ENCODE results near the gene OTOF.

OTOF gene

DNA sequence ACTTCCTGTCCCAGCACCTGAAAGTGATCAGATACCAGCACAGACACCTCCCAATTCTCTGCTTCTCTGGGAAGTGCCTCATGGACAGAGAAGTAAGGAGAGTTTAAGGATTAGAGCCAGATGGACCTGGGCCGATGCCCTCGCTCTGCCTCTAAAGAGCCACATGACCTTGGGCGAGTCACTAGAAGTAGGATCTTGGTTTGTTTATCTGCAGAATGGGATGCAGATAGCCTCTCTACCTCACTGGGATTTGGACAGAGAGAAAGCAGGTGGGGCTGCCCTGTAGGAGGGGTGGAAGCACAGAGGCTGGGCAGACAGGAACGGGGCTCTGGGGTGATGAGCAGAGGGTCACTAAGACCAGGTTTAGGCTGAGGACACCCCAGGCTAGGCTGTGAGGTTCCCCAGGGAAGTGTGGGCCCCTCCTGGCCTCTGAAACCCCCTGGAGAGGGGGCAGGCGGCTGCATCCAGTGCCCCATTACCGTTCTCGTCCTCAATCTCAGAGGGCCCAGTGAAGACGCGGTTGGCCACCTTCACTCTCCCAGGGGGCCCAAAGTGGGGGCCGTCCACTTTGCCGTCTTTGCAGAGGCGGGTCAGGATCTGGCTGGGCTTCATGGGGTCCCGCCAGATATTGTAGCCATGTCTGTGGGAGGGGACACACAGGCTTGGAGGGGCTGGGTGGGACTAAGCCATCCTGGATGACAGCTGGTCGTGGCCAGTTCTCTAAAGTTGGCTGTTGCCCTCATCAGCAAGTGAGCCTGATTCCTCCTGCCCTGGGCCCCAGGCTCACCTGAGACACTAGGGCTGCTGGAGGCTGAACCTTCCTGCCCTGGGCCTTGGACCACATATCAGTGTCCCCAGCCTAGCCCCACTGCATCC, 13.3 kb downstream of the OTOF start:
- no peak for DNase-seq (ENCODE audit: low read depth)

DNA sequence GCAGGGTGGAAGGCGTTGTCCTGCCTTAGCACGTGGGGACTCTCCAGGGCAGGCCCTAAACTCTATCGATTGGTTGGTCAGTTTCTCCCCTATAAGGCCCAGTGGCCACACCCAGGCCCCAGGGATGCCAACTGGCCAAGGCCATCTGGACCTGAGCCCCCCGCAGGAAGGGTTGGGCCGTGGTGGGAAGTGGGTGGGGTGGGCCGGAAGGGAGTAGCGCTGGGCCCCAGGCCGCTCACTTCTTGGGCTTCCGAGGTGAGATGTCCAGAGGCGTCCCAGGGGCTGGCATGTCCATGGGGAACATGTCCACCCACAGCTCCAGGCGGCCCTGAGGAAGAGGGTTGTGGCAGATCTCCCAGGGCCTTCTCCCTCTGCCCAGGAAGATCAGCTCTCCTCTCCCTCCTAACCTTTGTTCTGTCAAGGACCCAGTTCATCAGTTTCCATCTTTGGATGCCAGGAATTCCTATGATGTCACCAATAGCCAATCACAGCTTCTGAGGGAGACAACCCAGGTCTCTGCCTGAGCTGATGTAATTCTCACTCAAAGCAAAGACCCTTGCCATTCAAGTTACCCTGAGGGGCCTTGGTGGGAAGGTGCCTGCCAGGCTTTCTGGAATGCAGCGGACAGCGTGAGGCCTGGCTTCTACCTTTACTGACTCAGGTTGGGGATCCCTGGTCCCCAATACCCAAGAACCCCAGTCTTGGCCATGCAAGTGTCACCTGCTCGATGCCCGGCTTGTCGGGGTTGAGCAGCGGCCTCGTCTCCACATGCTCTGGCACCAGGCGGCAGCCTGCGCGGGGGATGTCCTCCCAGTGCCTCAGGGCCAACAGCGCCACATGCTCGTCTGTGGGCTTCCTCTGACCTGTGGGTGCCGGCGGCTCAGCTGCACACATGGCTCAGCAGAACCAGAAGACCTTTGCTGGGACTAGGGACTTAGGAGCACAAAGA, 14.4 kb downstream of the OTOF start:
- no peak for DNase-seq (ENCODE audit: low read depth)

DNA sequence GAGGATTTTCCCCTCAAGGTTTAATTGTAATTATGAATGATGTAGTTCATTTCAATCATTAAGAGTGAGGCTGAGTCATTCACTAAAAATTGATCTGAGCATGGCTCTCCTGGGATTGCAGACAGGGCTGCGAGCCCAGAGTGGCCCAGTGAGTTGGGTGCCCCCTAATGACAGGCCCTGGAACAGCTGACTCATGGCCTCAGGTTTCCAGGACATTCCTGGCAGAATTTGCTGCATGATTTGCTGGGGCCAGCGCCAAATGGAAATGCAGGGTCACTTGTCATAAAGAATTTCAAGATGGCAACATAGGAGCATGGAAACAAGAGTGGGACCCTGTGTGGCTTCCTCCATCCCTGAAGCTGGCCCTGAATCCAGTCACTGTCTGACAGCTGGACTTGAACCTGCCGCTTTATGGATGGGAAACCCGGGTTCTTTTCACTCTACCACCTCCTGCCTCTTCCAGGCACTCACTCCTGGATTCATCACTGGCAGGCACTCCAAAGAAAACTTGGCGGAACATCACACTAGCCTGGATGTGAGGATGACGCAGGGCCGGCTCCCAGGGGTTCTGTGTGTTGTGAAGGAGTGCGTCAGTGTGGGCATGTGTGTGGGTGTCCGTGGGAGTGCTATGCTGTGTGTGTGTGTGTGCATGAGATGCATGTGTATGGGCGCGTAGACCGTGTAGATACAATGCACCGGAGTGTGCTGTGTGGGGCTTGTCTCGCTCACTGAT, 15.2 kb downstream of the OTOF start:
- DNase-seq (ENCODE audit: low read depth): peak; percentile 77

DNA sequence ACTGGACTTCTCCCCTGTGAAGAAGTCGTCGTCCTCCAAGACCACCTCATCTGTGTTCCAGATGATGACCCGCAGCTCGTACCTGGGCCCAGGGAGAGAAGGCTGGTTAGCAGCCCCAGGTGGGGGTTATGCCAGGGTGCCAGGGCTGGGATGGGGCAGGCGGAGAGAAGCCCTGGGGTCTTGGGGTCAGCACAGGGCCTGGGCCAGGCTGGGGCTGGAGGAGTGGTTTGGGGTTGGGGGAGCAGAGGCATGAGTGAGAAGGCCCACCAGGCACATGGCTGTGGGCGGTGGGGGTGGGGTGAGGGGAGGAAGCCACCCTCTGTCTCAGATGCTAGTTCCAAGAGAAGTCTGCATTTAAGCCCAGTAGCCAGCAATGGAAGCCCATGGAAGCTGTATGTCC, 15.8 kb downstream of the OTOF start:
- DNase-seq (ENCODE audit: low read depth): no peak

DNA sequence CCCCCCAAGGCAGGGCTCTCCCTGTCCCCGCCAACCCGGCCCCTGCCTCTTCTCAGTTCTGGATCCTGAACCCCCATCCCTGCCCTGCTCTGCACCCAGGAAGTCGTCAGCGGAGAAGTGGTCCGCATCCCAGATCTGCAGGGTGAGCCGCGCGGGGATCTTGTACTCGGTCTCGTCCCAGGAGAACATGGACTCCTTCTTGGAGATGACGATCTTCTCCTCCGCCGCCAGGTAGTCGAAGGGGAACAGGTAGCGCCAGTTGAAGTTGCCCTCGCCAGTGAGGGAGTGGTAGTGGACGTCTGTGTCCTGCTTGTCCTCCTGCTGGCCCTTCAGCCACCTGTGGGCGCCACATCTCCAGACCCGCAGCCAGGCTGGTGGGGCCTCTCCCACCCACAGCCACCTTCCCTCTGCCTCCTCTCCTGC, 16.3 kb downstream of the OTOF start:
- DNase-seq (ENCODE audit: low read depth): no peak

DNA sequence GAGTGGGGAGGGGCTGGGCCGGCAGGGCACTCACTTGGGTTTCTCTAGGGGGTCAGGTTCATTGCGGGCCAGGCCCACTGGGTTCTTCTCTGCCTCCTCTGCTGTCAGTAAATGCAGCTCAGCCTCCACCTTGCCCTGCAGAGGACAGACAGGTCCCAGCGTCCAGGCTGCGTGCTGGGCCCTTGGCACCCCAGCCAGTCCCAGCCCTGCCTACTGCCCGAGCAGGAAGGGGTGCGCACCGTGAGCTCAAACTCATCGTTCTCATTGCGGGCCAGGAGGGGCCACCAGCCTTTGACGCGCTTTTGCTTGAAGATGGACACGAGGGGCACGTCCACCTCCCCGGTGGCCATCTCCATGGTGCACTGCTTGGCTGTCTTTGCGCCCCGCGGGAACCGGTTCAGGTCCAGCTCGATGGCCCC, 17.3 kb downstream of the OTOF start:
- no peak for DNase-seq (ENCODE audit: low read depth)

DNA sequence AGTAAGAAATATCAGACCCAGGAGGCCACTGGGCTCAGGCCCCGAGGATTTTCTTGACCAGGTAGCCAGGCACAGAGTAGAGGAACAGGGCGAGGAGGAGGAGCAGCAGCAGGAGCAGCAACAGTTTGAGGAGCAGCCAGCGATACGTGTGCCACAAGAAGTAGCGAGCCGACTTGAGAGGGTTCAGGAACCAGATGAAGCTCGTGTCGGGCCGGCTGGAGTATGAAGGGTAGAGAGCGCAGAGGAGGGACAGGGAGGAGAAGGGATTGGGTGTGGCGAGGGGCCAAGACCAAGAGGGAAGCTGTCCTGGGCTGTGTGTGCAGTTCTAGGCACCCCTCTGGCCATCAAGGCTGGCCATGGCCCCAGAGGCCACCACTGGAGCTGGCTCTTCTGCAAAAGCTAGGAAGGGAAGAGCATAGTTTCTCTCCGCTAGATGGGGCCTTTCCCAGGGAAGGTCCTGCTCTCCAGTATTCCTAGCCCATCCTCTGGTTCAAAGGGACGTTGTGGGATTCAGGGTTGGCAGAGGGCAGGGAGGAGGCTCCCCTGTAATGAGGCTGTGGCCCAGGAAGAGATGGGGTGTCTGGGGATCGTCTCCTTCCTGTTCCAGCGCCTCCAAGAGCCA, 17.8 kb downstream of the OTOF start:
- no peak for DNase-seq (ENCODE audit: low read depth)

DNA sequence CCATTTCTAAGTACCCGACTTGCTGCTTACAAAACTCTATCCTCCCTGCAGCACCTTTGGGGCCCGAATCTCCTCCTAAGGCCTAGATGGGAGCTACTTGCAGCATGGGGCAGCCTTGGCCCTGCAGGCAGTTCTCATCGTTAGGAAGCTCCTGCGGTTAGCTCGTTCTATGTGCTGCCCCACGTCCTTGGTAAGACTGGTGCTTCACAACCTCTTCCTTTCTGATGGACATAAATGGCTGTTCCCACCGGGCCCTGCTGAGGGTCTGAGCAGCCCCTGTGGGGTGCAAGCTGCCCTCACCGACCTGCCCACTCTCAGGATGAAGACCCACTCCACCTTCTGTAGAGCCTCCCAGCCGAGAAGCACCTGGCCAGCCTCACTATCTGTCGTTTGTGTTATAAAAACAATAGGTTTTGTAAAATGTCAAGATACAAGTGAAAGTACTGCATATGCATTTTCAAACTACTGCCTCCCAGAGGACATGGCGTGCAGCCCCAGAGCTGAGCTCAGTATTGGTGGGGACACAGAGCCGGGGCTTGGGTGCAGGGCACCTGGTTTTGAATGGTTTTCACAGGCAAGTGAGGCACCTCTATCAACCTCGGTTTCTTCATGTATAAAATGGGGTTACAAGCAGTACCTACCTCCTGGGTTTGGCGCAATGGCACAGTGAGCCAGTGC, 19.4 kb downstream of the OTOF start:
- DNase-seq (ENCODE audit: low read depth): no peak

DNA sequence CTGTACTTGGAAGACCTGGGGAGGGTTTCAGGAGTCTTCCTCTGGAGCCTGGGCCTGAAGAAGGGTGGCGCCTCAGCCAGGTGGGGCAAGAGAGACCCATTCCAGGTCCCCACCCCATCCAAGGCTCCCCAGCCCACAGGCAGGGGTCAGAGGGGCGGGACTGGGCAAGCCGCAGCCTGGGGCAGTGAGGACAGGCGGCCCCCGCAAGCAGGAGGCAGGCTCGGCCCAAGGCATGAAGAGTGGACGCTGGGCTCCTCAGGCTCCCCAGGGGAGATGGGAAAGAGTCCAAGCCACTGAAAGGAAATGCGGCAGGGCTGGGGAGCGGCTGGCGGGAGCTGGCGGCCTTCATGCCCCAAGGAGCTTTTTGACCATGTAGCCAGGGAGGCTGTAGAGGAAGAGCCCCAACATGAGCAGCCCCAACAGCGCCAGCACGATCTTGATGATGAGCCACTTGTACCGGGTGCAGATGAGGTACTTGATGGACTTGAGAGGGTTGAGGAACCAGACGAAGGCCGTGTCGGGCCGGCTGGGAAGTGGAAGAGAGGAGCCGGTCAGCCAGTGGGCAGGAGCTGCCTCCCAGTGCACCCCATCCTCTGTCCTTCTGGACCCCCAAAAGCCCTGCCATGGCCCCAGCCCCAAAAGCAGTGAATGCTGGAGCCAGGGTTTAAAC, 20.1 kb downstream of the OTOF start:
- DNase-seq (ENCODE audit: low read depth): no peak

DNA sequence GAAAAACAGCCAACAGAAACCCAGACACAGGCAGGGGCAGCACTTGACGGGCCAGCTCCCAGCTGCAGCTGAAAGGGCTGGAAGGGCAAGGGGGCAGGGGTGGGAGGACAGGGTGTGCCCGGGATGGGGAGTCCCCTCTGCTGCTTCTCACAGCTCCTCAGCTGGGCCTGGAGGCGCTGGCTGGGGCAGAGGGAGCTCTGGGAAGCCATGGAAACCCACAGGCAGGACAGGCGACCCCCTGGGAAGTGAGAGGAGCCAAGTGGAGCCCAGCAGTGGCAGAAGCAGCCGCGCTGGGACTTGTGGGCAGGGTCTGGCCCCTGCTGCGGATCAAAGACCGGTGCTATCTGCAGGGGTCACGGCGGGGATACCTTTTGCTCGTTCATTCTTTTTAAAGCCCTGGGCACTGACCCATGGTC, 20.7 kb downstream of the OTOF start:
- DNase-seq (ENCODE audit: low read depth): no peak

DNA sequence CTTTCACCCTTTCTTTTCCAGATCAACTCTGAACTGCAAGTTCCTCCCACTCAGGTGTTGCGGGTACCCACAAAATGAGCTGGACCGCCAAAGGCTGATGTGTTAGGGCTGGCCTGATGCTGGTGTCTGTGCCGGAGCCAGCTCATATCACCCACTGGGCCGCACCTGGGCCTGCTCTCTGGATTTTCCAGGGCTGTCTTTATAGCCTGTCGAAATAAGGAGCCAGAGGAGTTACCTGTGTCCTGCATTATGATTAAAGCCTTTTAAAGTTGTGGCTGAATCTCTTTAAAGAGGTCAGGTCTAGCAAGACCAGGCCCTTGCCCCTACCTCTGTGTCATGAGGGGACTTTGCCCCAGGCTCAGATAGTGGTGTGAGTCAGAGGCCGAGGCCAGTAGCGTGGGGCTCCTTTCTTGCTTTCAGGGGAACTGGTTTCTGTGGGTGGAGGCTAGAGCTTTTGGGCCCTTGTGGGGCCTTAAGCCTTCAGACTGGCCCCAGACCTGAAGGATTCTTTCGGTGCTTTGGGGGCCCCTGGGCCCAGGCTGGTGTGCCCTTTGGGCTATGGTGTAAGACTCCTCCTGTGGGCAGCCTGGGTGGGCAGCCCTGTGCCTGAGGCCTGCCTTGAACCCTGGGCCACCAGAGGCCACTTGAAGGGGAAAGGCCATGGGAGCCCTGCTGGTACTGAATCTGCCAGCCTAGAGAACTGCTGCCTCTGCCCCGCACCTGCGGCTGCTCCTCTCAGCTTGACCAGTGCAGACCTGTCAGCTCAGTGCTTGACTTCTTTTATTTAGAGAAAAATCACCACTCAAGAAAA, 21.3 kb downstream of the OTOF start:
- no peak for DNase-seq (ENCODE audit: low read depth)

DNA sequence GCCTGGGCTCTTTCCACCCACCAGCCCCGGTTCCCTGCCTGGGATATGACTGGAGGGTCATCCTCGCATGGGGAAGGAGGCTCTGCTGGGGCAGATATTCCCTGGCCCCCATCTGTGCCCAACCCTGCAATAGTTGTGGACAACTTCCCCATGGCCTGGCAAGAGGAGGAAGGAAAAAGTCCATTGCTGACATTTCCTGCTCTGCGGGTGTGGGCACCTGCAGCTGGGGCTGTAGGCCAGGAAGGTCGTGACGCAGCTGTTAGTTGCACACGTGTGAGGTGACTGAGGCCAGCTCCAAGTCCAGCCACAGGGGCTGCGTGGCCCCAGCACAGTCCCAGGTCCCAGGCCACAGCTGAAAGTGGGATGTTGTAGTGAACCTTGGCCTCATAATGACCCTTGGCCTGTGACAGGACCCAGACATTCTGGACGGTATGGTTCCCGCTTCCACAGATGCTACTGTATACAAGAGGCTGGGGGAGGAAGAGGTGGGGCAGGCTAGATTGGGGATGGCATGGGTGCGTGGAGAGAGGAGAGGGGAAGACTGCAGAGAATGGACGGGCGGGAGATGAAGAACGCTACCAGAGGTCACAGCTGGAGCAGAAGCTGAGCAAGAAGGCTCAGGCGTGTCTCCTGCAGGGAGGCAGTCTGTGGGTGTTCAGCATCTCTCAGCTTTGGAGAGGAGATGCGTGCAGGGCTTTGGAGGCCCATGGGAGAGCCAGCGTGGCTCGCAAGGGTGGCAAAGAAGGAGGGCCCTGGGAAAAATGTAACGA, 22.1 kb downstream of the OTOF start:
- no peak for DNase-seq (ENCODE audit: low read depth)

DNA sequence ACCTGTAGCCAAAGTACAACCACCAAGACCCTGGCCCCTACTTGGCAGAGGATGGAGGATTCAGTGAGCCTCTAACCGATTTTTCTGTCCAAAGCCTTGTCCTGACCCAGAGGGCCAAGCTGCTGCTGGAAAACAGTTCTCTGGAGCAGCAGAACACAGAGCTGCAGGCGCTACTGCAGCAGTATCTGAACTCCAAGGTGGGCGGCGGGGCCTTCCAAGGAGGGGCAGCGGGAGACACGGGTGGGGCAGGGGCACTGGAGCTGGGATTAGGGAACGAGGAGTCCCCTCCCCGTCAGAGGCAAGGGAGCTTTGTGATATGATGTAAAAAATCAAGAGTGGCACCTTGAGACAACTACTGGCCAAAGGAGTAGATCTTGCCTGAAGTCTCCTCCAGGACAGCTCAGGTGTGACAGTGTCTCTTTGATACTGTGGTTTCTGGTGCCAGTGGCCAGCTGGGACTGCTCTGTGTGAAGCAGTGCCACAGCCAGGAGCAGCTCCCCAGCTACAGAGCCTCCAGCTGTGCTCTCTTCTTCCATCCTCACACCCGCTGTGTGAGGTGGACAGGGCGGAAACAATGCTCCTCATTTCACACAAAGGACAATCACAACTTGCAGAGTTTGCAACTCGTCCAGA, 22.8 kb downstream of the OTOF start:
- DNase-seq (ENCODE audit: low read depth): no peak

DNA sequence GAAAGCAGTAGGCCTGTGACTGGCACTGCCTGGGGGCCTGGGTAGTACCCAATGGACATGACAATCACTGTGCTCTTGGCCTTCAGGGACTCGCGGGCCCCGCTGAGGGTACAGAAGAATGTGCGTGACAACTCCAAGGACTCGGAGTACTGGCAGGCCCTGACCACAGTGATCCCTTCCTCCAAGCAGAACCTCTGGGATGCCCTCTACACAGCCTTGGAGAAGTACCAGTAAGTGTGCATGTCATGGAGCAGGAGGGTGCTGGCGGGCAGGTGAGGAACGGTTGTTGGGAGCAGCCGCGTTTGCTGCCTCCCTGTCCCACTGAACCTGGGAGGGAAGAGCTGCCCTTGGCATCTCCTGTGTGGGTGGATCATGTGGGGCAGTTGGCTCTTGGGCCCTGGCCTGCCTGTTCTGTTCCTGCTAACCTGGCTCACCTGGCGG, 23.3 kb downstream of the OTOF start:
- DNase-seq (ENCODE audit: low read depth): no peak

DNA sequence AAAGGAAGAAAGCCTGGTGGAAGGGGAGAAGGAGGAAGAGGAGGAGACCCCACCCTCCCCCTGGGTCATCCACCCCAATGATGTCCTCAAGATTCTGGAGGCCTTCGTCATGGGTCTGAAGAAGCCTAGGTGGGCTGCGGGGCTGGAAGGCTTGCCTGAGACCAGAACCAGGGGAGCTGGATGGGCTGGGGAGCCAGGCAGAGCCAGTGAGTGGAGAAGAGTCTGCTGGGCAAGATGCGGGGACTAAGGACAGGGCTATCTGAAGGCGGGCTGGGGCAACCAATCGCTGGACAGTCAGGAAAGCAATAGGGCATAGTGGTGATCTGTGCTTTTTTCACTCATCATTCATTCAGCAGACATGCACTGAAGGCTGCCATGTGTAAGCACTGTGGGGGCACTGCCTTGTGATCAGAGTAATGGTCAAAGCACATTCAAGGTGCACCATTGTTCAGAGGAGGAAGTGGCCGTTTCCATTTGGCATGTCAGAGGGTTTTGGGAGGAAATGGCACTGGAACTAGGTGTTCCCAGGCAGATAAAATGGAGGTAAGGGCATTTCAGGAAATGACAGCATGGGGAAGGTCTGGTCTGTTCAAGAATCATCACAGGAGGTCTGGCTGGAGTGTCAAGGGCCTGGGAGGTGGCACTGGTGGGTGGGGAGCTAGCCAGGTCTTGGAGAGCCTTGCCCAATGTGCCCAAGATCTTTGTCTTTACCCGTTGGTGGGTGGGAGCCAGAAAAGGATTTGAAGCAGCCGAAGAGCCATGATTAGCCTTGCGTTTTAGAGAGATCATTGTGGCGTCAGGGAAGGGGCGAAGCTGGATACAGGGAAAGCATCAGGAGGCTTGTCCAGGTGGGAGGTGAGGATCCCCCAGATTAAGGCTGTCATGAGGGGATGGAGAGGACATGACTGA, 24.2 kb downstream of the OTOF start:
- DNase-seq (ENCODE audit: low read depth): no peak

DNA sequence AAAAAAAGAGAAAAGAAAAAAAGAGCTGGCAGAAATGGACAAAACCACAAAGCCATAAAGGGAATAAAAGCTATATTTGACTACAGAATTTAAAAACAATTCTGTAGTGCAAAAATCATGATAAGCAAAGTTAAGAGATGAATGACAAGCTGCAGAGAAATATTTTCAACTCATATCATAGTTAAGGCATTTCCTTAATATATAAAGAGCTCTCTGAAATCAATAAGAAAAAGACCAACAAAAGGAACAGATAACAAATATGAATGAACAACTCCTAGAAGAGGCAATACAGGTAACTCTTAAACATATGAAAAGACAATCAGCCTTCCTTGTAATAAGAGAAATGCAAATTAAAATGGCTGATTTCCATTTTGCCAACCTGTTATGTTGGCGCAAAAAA, 26.2 kb downstream of the OTOF start:
- DNase-seq (ENCODE audit: low read depth): no peak

DNA sequence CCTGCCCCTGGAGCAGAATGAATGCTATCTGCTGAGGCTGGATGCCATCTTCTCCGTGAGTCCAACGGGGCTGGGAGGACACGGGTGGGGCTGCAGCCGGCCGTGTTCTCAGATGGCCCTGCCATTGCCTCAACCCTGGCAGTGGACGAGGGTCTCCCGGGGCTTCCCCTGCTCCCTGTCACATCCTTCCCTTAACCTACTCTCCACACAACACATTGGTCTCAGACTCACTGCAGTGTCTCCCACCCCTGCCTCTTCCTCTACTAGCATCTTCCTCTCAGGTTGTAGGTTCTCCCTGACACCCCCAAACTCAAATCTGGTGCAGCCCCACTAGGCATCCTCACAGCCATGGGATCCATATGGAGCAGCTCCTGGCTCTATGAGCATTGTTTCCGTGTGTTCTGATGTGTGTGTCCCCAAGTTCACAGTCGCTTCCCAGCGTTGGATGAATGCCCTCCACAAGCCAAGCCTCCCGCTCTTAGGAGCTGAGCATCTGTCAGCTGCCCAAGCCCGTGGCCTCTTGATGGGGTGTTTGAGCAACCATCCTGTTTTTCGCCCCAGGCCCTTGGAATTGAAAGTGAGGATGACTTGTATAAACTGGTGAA, 27.8 kb downstream of the OTOF start:
- DNase-seq (ENCODE audit: low read depth): no peak
